Measurements from ENCODE around the gene ARRB1.

ARRB1 gene

GRCh38 chr11:75219869-75220268 lies 131.6 kb downstream of the ARRB1 start:
- no peak for DNase-seq

GRCh38 chr11:75214843-75215242 lies 136.6 kb downstream of the ARRB1 start:
- DNase-seq, result no peak

GRCh38 chr11:75214411-75214821 lies 137.0 kb downstream of the ARRB1 start:
- peak; percentile 63 to 70 for DNase-seq
